HCT116 (cell line): ENCODE measurements around the gene SMIM34. TPM values are rescaled to one million over a fixed set of nuclear protein-coding genes. Genes with fewer than 3 reads are reported as not detected.
"Not testable (repeated sequence)": the region's sequence is repeated elsewhere in the genome, so short reads cannot be mapped to it uniquely, and the experiment has no call there.

Source experiments
- ATAC-seq: fragments of 200-7000 bp; cut with Tn5 transposase; 2 replicates; pipeline ENCODE4 v1.9.1; 2020; ENCODE audit warnings: mild to moderate bottlenecking, moderate library complexity
- BruUV-seq: library from RNA; stranded (reverse); fragments of 400-500 nt; replicated peaks from 2 replicates; lab custom pipeline; 2021; lab: Mats Ljungman, UMichigan
- CTCF ChIA-PET: fragments of 300-600 bp; sonication (Branson Sonifier 250); formaldehyde crosslinking; loops from one replicate; lab custom pipeline; 2021; ENCODE audit warnings: antibody characterized with exemption; lab: Charles Lee
- POLR2A ChIA-PET: fragments of 300-600, 350-600 bp; sonication (Branson Sonifier 250); formaldehyde crosslinking; loops from one replicate; lab custom pipeline; 2021; ENCODE audit warnings: antibody characterized with exemption; lab: Charles Lee
- RAD21 ChIA-PET, 2 experiments: fragments of 300-600 bp; sonication (Branson Sonifier 250); formaldehyde crosslinking; loops; one replicate each; lab custom pipeline; 2023; ENCODE audit warnings: low total read pairs in 2 of 2; ENCODE audit not compliant: uncharacterized antibody in 2 of 2, unreplicated experiment in 2 of 2, low non-redundant PET in 1 of 2; lab: Charles Lee
- DNase-seq: peaks from one replicate; pipeline ENCODE4 v3.0.0-alpha.2; 2010; ENCODE audit warnings: low read depth, low spot score
- H2AFZ ChIP-seq: fragments of 200-600 bp; shearing (Covaris generic), sonication (generic); 2 replicates; pipeline ENCODE4 v1.6.1; 2017; ENCODE audit warnings: low read depth, mixed run types, mixed read lengths, antibody characterized with exemption, low read length; ENCODE audit not compliant: poor library complexity, severe bottlenecking
- H3K27ac ChIP-seq: 2 replicates; pipeline ENCODE4 v1.5.1; 2012; ENCODE audit warnings: low read depth, low read length
- H3K27me3 ChIP-seq: fragments of 200-600 bp; sonication (generic); 2 replicates; pipeline ENCODE4 v1.6.1; 2016; ENCODE audit warnings: mixed run types, low read length, mixed read lengths; ENCODE audit not compliant: insufficient read depth
- H3K36me3 ChIP-seq, 2 experiments: fragments of 200-500 bp in 1 of 2; fragments of 200-600 bp in 1 of 2; sonication (Bioruptor generic) in 1 of 2; sonication (generic) in 1 of 2; 2 replicates each; pipeline versions ENCODE4 v1.5.1 to v1.6.1; 2014 to 2016; ENCODE audit warnings: low read length in 2 of 2, inconsistent platforms in 1 of 2, mixed read lengths in 1 of 2, mixed run types in 1 of 2; ENCODE audit not compliant: insufficient read depth in 2 of 2, control insufficient read depth in 1 of 2
- H3K4me1 ChIP-seq, 2 experiments: fragments of 200-600 bp in 1 of 2; sonication (generic) in 1 of 2; 2 replicates each; pipeline versions ENCODE4 v1.5.1 to v1.6.1; 2012 to 2017; ENCODE audit warnings: low read length in 2 of 2, inconsistent platforms in 1 of 2, mild to moderate bottlenecking in 1 of 2, mixed read lengths in 1 of 2, mixed run types in 1 of 2, moderate library complexity in 1 of 2; ENCODE audit not compliant: insufficient read depth in 2 of 2, control insufficient read depth in 1 of 2
- H3K4me2 ChIP-seq: fragments of 200-600 bp; sonication (generic); 2 replicates; pipeline ENCODE4 v1.6.1; 2017; ENCODE audit warnings: mixed run types, low read length, mixed read lengths
- H3K4me3 ChIP-seq, 2 experiments: fragments of 200-600 bp in 1 of 2; sonication (generic) in 1 of 2; replicated peaks in 1 of 2; 2 replicates each; pipeline ENCODE4 v1.5.1; 2011 to 2016; ENCODE audit warnings: low read length in 2 of 2, control low read depth in 1 of 2, low read depth in 1 of 2, mild to moderate bottlenecking in 1 of 2, mixed read lengths in 1 of 2, mixed run types in 1 of 2
- H3K79me2 ChIP-seq: fragments of 200-600 bp; sonication (generic); 2 replicates; pipeline ENCODE4 v1.6.1; 2017; ENCODE audit warnings: mild to moderate bottlenecking, mixed run types, low read length, moderate library complexity, mixed read lengths; ENCODE audit not compliant: insufficient read depth
- H3K9ac ChIP-seq: fragments of 200-600 bp; sonication (generic); 2 replicates; pipeline ENCODE4 v1.6.1; 2016; ENCODE audit warnings: low read length, mixed read lengths
- H3K9me2 ChIP-seq: fragments of 200-600 bp; sonication (generic), shearing (Covaris generic); 2 replicates; pipeline ENCODE4 v1.6.1; 2017; ENCODE audit warnings: mixed run types, mild to moderate bottlenecking, moderate library complexity; ENCODE audit not compliant: insufficient read depth
- H3K9me3 ChIP-seq, 2 experiments: fragments of 200-500 bp in 1 of 2; fragments of 200-600 bp in 1 of 2; sonication (Bioruptor generic) in 1 of 2; sonication (generic) in 1 of 2; 2 replicates each; pipeline ENCODE4 v1.6.1; 2014 to 2017; ENCODE audit warnings: low read length in 2 of 2, mixed read lengths in 2 of 2, inconsistent platforms in 1 of 2, low read depth in 1 of 2, mild to moderate bottlenecking in 1 of 2, mixed run types in 1 of 2, moderate library complexity in 1 of 2; ENCODE audit not compliant: control insufficient read depth in 1 of 2, insufficient read depth in 1 of 2
- H4K20me1 ChIP-seq: fragments of 200-600 bp; sonication (generic), shearing (Covaris generic); 2 replicates; pipeline ENCODE4 v1.6.1; 2017; ENCODE audit warnings: mixed run types, mild to moderate bottlenecking, moderate library complexity; ENCODE audit not compliant: insufficient read depth
- intact Hi-C: fragments of 100-400 bp; cut with micrococcal nuclease; formaldehyde crosslinking; loops from 2 replicates; pipeline ENCODE4 v1.10.0; 2022
- total RNA-seq: library from RNA; stranded (reverse); gene quantifications from one replicate; pipeline ENCODE4 v1.2.1, GENCODE V29; 2021; ENCODE audit not compliant: unreplicated experiment

Gene SMIM34
- total RNA-seq, 1 experiment from 2014 or later, result not detected

GRCh38 chr21:34400522-34400921 is 23.2 kb downstream of the SMIM34 start:
- H3K9ac ChIP-seq, H2AFZ ChIP-seq, intact Hi-C loops, CTCF ChIA-PET, H3K4me2 ChIP-seq, H3K36me3 ChIP-seq, RAD21 ChIA-PET, H3K27me3 ChIP-seq, H4K20me1 ChIP-seq, BruUV-seq, H3K4me1 ChIP-seq, POLR2A ChIA-PET, H3K9me2 ChIP-seq, H3K4me3 ChIP-seq, H3K79me2 ChIP-seq, H3K9me3 ChIP-seq, ATAC-seq, H3K27ac ChIP-seq, DNase-seq: not testable (repeated sequence)

- H4K20me1 ChIP-seq, CTCF ChIA-PET, BruUV-seq, ATAC-seq, H3K9ac ChIP-seq, H3K9me2 ChIP-seq, H3K27me3 ChIP-seq, H3K9me3 ChIP-seq, H3K27ac ChIP-seq, intact Hi-C loops, DNase-seq, POLR2A ChIA-PET, H3K4me3 ChIP-seq, H3K36me3 ChIP-seq, H3K4me1 ChIP-seq, H2AFZ ChIP-seq, H3K79me2 ChIP-seq, RAD21 ChIA-PET, H3K4me2 ChIP-seq: not testable (repeated sequence)
These were observed 39.9 kb downstream of the SMIM34 start for GRCh38 chr21:34383724-34384415.

DNA sequence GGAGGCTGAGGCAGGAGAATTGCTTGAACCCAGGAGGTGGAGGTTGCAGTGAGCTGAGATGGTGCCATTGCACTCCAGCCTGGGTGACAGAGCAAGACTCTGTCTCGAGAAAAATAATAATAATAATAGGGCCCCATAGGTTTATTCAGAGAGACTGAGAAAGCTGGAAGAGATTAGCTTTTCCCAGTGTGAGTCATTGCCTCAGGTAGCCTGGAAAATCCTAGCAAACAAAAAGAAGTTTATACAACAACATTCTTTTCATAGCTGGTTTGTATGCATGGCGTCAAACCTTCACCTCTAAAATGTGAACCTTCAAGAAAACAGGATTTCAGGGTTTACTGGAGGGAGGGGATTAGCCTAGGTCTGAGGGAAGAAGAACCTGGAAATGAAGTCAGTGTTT is 40.6 kb downstream of the SMIM34 start:
- BruUV-seq, result not testable (repeated sequence)

GRCh38 chr21:34375619-34375972 is 48.2 kb downstream of the SMIM34 start:
- H3K36me3 ChIP-seq, H3K4me3 ChIP-seq, H4K20me1 ChIP-seq, H3K4me1 ChIP-seq, H3K79me2 ChIP-seq, H3K9me3 ChIP-seq, DNase-seq, H3K9ac ChIP-seq, H2AFZ ChIP-seq, H3K27ac ChIP-seq, CTCF ChIA-PET, H3K27me3 ChIP-seq, POLR2A ChIA-PET, H3K9me2 ChIP-seq, RAD21 ChIA-PET, H3K4me2 ChIP-seq, intact Hi-C loops: not testable (repeated sequence)
- ATAC-seq, result peak; percentile 87
- BruUV-seq, result TSS peak; percentile 80

More for the DNA sequence above, 40.6 kb downstream of the SMIM34 start:
- H4K20me1 ChIP-seq, H3K27me3 ChIP-seq, H3K4me1 ChIP-seq, DNase-seq, H3K4me2 ChIP-seq, H2AFZ ChIP-seq, H3K9me2 ChIP-seq, intact Hi-C loops, H3K4me3 ChIP-seq, CTCF ChIA-PET, H3K79me2 ChIP-seq, RAD21 ChIA-PET, POLR2A ChIA-PET, H3K36me3 ChIP-seq, H3K27ac ChIP-seq, H3K9ac ChIP-seq, ATAC-seq, H3K9me3 ChIP-seq: not testable (repeated sequence)
